Stimulated activated CD8-positive, alpha-beta memory T cell treated with anti-CD3 and anti-CD28 coated beads, Interleukin-15, amount 100 ng/mL, for 48 hours (primary cell): ENCODE data around the gene PSME3IP1.
A peak's percentile ranks its signal among the peaks of the same experiment; 100 is the strongest.
"Not testable (repeated sequence)": the region's sequence is repeated elsewhere in the genome, so short reads cannot be mapped to it uniquely, and the experiment has no call there.

Experiments
- DNase-seq, 2 donors: peaks; one replicate each; pipeline ENCODE4 v3.0.0-alpha.2; 2020; ENCODE audit warnings: low read depth in 2 of 2

Gene PSME3IP1

DNA sequence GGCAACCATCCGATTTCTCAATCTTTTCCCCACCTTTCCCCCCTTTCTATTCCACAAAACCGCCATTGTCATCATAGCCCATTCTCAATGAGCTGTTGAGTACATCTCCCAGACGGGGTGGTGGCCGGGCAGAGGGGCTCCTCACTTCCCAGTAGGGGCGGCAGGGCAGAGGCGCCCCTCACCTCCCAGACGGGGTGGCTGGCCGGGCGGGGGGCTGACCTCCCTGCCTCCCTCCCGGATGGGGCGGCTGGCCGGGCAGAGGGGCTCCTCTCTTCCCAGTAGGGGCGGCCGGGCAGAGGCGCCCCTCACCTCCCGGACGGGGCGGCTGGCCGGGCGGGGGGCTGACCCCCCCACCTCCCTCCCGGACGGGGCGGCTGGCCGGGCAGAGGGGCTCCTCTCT is 14.5 kb upstream of the PSME3IP1 start:
- DNase-seq = not testable (repeated sequence)

DNA sequence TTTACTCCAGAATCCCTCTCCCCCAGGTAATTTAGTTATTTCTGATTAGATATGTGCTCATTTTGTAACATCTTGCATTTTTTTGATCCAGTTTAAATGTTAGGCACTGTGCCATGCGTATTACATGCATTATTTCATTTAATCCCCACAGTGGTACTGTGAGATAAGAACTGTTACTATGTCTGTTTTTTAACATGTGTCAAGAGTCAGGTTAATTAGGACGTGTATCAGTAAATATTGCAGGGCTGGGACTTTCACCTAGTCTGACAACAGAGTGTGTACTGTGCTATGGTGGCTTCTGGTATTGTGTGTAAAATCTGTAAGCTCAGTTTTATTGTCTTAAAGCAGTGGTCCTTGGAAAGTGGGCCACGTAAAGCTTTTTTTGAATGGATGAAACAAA is 10.9 kb upstream of the PSME3IP1 start:
- no peak for DNase-seq

DNA sequence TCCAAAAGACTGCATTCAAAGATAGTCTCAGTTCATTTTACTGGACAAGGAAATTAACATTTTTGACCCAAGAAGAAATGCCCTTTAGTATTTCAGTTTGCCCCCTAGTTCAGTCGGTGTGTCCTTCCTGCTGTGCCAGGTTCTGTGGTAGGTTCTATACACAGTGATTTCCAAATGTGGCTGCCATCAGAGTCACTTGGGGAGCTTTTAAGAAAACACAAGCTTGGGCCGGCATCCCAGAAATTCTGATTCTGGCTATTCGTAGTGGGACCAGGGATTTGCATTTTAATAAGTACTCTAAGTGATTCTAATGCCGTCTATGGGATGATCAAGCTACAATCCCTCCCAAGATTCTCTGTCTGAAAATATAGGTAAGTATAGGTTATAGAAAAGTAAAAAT is 10.4 kb upstream of the PSME3IP1 start:
- DNase-seq = no peak

- no peak for DNase-seq
Measured at GRCh38 chr16:57194512-57194911, 8.7 kb upstream of the PSME3IP1 start.

DNA sequence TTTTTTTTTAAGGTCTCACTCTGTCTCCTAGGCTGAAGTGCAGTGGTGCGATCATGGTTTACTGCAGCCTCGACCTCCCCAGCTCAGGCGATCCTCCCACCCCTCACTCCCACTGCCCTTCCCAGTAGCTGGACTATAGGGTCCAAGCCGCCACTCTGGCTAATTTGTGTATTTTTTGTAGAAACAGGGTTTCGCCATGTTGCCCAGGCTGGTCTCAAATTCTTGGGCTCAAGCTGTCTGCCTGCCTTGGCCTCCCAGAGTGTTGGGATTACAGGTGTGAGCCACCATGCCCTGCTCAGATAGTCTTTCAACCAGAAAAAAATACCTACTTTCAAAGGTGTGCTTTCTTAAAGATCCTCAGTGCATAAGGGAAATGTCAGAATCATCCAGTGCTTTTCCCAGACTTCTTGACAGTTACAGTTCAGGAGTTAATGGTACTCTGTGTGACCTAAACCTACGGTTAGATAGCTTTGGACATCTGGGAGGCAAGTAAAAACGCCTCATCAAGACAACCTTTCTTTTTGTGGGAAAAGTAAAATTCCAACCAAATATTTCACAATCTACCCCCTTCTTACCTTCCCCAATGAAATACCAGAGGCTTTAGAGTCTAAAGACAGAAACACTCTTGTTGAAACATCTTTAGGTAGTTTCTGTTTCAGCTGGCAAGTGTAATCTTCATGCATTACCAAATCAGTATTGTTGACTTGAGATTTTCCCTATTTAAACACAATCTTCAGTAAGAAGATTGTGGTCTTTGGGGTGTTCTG is 7.1 kb upstream of the PSME3IP1 start:
- DNase-seq = no peak

- no peak for DNase-seq
Measured at GRCh38 chr16:57192146-57192545, 6.3 kb upstream of the PSME3IP1 start.

DNA sequence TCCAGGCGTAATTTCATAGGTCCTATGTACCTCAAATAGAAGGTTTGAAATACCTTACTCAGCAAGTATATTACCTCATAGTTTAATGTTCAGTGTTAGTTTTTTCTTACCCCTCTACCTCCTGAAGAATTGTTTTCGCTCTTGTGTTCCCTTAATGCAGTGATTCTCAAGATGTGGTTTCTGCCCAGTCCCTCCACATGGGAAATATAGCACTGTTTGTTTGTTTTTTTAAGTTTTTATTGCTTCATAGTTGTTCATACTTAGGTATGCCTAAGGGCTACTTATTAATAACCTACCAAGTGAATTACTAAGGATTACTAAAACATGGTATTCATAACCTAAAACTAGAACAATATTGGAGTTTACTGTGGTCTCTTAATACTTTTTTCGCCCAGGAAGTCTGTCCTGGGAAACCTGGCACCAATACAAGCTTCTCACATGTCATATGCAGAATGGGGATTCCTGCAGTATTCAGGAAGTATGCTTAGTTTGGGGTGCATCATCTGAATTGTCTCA is 5.3 kb upstream of the PSME3IP1 start:
- DNase-seq = no peak

DNA sequence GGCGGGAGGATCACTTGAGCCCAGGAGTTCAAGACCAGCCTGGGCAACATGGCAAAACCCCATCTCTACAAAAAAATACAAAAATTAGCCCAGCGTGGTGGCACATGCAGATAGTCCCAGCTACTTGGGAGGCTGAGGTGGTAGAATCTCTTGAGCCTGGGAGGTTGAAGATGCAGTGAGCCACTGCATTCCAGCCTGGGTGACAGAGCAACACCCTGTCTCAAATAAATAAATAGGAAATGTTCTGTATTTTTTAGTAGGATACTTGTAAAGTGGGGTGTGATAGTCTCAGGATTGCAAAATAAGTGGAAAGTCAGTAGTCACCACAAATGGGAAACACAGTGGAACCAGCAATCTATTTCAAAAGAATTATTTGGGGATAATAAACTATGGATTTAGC is 4.3 kb upstream of the PSME3IP1 start:
- no peak for DNase-seq

- not testable (repeated sequence) for DNase-seq
Measured at GRCh38 chr16:57189527-57189926, 3.7 kb upstream of the PSME3IP1 start.

- no peak for DNase-seq
Measured at GRCh38 chr16:57188711-57189002, 2.8 kb upstream of the PSME3IP1 start.

- DNase-seq = not testable (repeated sequence)
Measured at GRCh38 chr16:57187902-57188710, 2.3 kb upstream of the PSME3IP1 start.

DNA sequence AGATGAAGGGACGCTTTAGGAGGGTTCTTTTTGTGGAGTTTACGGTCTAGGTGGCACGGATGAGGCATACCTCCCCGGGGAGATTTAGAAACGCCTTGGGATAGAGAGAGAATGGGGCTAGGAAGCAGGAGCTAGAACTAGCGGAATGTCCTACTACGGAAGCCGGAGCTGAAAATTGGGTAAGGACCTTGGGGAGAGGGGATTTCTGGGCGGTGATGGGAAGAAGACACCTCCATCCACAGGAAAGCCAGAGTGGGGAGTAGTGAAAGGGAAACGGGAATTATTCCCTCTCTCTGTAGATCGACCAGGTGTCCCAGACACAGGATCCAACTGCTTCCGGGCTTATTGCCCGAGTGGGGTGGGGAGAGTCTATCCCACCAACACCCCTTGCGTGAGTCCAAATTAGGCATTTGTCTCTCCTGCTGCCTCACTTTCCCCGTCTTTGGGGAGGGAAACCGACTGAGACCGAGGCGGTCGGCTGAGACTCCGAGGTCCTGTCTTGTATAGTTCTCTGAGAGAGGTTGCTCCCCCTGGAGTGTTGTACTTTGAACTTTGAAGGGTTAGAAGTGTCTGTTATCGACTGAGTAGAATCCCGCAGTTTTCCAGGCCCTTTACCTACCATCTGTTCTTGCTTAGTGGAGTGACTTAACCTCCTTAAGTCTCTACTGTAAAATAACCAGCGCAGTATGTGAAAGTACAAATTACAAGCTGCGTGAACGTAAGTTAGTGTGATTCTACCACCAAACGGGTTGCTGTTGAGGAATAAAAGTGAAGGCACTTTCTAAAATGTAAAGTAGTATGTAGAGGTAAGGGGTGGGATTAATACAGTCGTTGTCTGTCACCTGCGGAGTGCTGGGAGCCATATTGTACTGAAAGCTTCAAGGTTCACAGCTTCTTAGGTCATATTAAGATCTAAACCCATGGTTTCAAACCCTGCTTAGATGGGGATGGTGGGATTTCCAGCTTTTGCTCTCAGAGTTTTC is 1.3 kb upstream of the PSME3IP1 start:
- no peak for DNase-seq

- DNase-seq = peak in 1 of 2 donors; percentile 14
Measured at GRCh38 chr16:57185446-57185944, 344 bp downstream of the PSME3IP1 start.

DNA sequence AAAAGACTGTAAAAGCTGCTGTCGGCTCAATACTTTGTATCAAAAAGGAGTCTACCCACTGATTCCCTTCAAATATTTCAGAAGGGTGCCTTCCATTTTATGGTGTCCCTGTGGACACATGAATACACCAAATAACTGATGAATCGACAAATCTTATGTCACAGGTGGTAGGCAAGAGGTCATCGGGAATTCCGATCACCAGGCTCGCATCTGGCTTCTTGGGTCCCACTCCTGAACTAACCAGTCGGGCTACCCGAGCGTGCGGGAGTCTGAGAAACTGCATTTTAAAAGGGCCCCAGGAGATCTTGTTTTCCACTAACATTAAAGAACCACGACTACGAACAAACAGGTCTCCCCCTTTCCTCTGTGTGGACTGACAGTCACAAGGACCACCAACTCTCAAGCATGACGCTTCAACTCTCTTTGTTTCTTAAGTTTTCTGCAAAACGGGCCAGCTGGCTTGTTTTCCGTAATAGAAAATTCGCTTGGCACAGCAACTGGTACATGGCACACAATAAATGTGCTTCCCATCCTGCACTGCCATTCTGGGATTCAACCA is 873 bp downstream of the PSME3IP1 start:
- no peak for DNase-seq

- DNase-seq = no peak
Measured at GRCh38 chr16:57184113-57184512, 1.7 kb downstream of the PSME3IP1 start.

DNA sequence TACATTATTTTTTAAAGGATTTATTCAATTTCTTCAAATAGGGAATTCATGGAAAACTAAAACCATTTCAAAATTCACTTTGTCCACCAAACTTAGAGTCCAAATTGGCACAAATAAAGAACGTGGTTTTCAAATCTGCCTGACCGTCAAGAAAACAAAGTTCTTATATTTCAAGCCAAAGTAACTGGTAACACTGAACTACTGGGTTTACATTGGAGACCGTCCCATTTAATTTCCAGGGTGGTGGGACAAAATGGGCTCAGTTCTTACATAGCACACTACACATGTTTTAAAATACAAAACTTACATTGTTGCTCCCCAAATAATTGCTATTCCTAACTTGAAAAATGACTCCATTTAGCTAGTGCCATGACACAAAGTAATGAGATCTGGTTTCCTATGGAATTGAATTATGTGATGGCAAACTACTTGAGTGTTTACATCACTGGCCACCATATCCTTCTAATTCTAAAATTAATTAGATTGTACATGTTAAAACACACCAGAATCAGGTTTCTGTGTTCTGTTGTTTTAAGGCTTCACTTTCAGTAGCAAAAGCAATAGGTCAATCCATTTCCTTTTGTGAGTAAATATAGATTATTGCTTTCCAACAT is 6.5 kb downstream of the PSME3IP1 start:
- no peak for DNase-seq

DNA sequence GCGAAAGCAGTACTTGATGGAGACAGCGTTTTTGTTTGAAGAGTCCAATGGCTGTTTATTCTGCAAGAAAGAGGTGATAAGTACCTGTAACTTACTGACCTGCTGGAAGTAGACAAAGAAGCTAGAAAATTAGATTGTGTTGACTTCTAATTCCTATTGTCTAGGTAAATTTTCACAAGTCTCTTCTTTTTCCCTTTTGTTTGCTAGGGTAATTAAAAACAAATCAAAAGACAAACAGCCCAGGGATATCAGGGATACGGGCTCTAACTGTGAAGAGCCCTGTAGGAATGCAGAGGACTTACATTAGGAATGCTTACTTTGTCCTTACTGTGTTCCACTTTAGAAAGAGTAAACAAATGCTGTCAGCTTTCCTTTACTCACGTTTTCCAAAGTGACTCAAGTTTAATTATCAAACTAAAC is 7.0 kb downstream of the PSME3IP1 start:
- DNase-seq = no peak

DNA sequence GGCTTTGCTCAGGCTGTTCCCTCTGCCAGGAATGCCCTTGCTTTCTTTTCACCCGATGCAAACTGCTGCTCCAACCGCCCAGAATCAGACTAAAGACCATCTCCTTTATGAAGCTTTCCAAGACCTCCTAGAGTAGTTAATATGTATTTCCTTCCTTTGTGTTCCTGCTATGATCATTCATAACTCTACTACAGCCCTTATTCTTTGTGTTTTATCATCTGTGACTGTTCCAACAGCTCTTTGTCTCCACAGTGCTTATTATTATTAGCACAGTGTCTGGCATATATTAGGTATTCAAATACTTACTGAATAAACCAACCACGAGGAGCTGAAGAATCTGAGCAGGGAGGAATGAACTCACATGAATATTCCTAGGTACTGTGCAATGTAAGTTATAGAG is 7.6 kb downstream of the PSME3IP1 start:
- no peak for DNase-seq

GRCh38 chr16:57175896-57176295 is 9.9 kb downstream of the PSME3IP1 start:
- DNase-seq = no peak

DNA sequence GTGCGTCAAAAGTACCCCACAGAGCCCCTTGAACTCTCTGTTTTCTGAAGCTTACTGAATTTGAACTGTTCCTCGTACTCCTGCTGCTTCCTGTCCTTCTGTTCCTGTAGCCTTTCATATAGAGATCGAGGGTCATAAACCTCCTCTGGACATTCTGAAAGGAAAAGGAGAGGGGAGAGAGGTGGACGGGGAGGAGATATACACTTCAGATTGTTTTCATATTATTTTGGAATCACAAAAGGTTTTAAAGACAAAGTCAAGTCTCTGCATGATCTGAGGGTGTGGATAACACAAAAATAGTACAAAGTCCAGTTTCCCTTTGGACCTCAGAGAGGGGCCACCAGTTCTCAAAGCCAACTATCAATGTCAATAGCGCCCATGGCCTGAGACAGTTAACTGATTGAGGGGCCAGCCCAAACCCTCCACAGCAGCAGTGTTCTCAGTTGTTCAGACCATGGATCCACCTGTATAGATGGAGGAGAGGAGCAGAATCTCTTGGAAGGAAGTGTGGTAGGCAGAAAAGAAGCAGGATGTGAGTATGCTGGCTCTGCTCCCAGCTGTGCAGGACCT is 13.0 kb downstream of the PSME3IP1 start:
- DNase-seq = no peak

DNA sequence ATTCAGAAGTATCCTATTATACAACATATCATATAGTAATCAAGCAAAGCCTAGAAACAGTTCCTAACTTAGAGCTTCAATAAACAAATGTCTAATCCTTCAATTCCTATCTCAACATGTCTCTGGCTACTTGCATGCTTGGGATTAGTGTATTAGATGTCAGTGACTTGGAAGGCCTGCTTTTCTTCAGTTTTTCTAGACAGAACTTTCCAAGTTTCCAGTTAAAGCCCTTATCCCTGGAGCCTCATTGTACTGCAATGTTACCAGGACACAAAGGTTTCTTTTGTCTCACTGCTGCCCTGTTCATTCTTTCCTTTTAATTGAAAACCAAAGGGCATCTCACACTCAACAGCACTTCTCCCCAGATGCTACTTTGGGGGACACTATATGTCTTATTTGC is 16.5 kb downstream of the PSME3IP1 start:
- DNase-seq = no peak
